Medulla oblongata (tissue), 1 donor: ENCODE results near the gene BTRC.
A peak's percentile ranks its signal among the peaks of the same experiment; 100 is the strongest.
"Not testable (repeated sequence)": the region's sequence is repeated elsewhere in the genome, so short reads cannot be mapped to it uniquely, and the experiment has no call there.

Experiments used
- DNase-seq: peaks from one replicate; pipeline ENCODE4 v3.0.0-alpha.2; 2015; ENCODE audit errors: extremely low spot score

BTRC gene

GRCh38 chr10:101386659-101387259 is 32.8 kb downstream of the BTRC start:
- DNase-seq, result no peak

- DNase-seq, result no peak
Observed at GRCh38 chr10:101388676-101389276, 34.8 kb downstream of the BTRC start.

- DNase-seq, result not testable (repeated sequence)
Observed at GRCh38 chr10:101389532-101389931, 35.6 kb downstream of the BTRC start.

GRCh38 chr10:101389986-101390531 is 36.1 kb downstream of the BTRC start:
- no peak for DNase-seq

- no peak for DNase-seq
Observed at GRCh38 chr10:101393378-101393777, 39.4 kb downstream of the BTRC start.

GRCh38 chr10:101394524-101395133 is 40.7 kb downstream of the BTRC start:
- no peak for DNase-seq

- DNase-seq, result no peak
Observed at GRCh38 chr10:101397140-101397539, 43.2 kb downstream of the BTRC start.

- DNase-seq, result no peak
Observed at GRCh38 chr10:101400585-101400984, 46.6 kb downstream of the BTRC start.

- DNase-seq, result no peak
Observed at GRCh38 chr10:101402711-101403110, 48.7 kb downstream of the BTRC start.

GRCh38 chr10:101403161-101403560 is 49.2 kb downstream of the BTRC start:
- no peak for DNase-seq

- no peak for DNase-seq
Observed at GRCh38 chr10:101405001-101405400, 51.0 kb downstream of the BTRC start.

GRCh38 chr10:101411598-101411997 is 57.6 kb downstream of the BTRC start:
- no peak for DNase-seq

GRCh38 chr10:101414034-101414433 is 60.1 kb downstream of the BTRC start:
- no peak for DNase-seq

- no peak for DNase-seq
Observed at GRCh38 chr10:101415884-101416283, 61.9 kb downstream of the BTRC start.

- DNase-seq, result not testable (repeated sequence)
Observed at GRCh38 chr10:101421967-101422366, 68.0 kb downstream of the BTRC start.

- no peak for DNase-seq
Observed at GRCh38 chr10:101425535-101425934, 71.6 kb downstream of the BTRC start.

- no peak for DNase-seq
Observed at GRCh38 chr10:101428036-101428435, 74.1 kb downstream of the BTRC start.

GRCh38 chr10:101429423-101429822 is 75.5 kb downstream of the BTRC start:
- DNase-seq, result no peak

GRCh38 chr10:101436302-101436701 is 82.3 kb downstream of the BTRC start:
- no peak for DNase-seq

- DNase-seq, result no peak
Observed at GRCh38 chr10:101438881-101439391, 85.0 kb downstream of the BTRC start.

- DNase-seq, result peak; percentile 66
Observed at GRCh38 chr10:101441541-101442455, 87.8 kb downstream of the BTRC start.

GRCh38 chr10:101442456-101442800 is 88.5 kb downstream of the BTRC start:
- no peak for DNase-seq
